ENCODE measurements around the gene CERS1. TPM values are rescaled to one million over a fixed set of nuclear protein-coding genes. Genes with fewer than 3 reads are reported as not detected.

Gene CERS1
- total RNA-seq, 4 donors from 2014 or later = 0.24 to 1.3 (median 0.59) TPM

- Histone ChIP-seq H3K36me3 (no peaks in the 10 kb centered on the region), H3K4me3 (replicated peaks in 1 of 3) (no peak overlapping the region), H3K27me3 (no peaks in the 10 kb centered on the region), H3K4me1 (peaks cover 27 to 71% of the 10 kb centered on the region in 2 donors), H3K27ac (no peak overlapping the region), H3K9me3 (no peaks in the 10 kb centered on the region)
- WGBS, 2 donors = 88 to 94% methylated on average over 4 to 8 of the region's 8 CpGs
- no peak for DNase-seq
- TF ChIP-seq POLR2A (IDR thresholded peaks at IDR 0.05) = no peak
- no peak for TF ChIP-seq CTCF (IDR thresholded peaks at IDR 0.05)
- intact Hi-C loops (cut with DNase I) = loop anchor here (5.0 kb wide), 1 partner anchor 253 kb away; no protein-coding TSS in a partner anchor
Observed at GRCh38 chr19:18844806-18845329, 51.1 kb downstream of the CERS1 start.

GRCh38 chr19:18843960-18844359, 52.0 kb downstream of the CERS1 start:
- 83 to 85% methylated on average over 6 to 7 of the region's 7 CpGs for WGBS, 2 donors
- Histone ChIP-seq H3K36me3 (no peaks in the 10 kb centered on the region), H3K4me3 (replicated peaks in 1 of 3) (no peak overlapping the region), H3K27me3 (no peaks in the 10 kb centered on the region), H3K27ac (no peak overlapping the region), H3K4me1 (peaks cover 31 to 71% of the 10 kb centered on the region in 2 donors), H3K9me3 (no peaks in the 10 kb centered on the region)
- intact Hi-C loops (cut with DNase I) = no loop called here
- TF ChIP-seq CTCF (IDR thresholded peaks at IDR 0.05) (no peak), POLR2A (IDR thresholded peaks at IDR 0.05) (no peak)
- no peak for DNase-seq

GRCh38 chr19:18842166-18842565, 53.8 kb downstream of the CERS1 start:
- peaks cover 40 to 68% of the 10 kb centered on the region in 2 donors for H3K4me1 ChIP-seq
- H3K9me3 ChIP-seq = no peaks in the 10 kb centered on the region
- WGBS, 2 donors = 65 to 69% methylated on average over 7 of the region's 7 CpGs
- H3K27ac ChIP-seq = no peak overlapping the region
- TF ChIP-seq POLR2A (IDR thresholded peaks at IDR 0.05) = no peak
- TF ChIP-seq CTCF (IDR thresholded peaks at IDR 0.05) = no peak
- no peaks in the 10 kb centered on the region for H3K36me3 ChIP-seq
- intact Hi-C loops (cut with DNase I) = no loop called here
- no peak for DNase-seq
- no peak overlapping the region for H3K4me3 ChIP-seq (replicated peaks in 1 of 3)
- no peaks in the 10 kb centered on the region for H3K27me3 ChIP-seq

- no peak for DNase-seq
- TF ChIP-seq CTCF (IDR thresholded peaks at IDR 0.05) (no peak), POLR2A (IDR thresholded peaks at IDR 0.05) (no peak)
- WGBS, 2 donors = 82 to 84% methylated on average over 13 to 15 of the region's 15 CpGs
- Histone ChIP-seq H3K4me1 (peaks cover 35 to 63% of the 10 kb centered on the region in 2 donors), H3K36me3 (no peaks in the 10 kb centered on the region), H3K27me3 (no peaks in the 10 kb centered on the region), H3K9me3 (no peaks in the 10 kb centered on the region), H3K4me3 (replicated peaks in 1 of 3) (no peak overlapping the region), H3K27ac (no peak overlapping the region)
- intact Hi-C loops (cut with DNase I) = no loop called here
Observed at GRCh38 chr19:18841400-18841799, 54.6 kb downstream of the CERS1 start.

GRCh38 chr19:18840288-18841267, 55.4 kb downstream of the CERS1 start:
- WGBS, 2 donors = 39 to 61% methylated on average over 14 to 15 of the region's 26 CpGs
- Histone ChIP-seq H3K27ac (no peak overlapping the region), H3K4me1 (peaks cover 38 to 68% of the 10 kb centered on the region in 2 donors), H3K36me3 (no peaks in the 10 kb centered on the region), H3K9me3 (no peaks in the 10 kb centered on the region), H3K27me3 (no peaks in the 10 kb centered on the region), H3K4me3 (replicated peaks in 1 of 3) (no peak overlapping the region)
- peak; percentile 77 to 79 for DNase-seq
- intact Hi-C loops (cut with DNase I) = no loop called here
- TF ChIP-seq CTCF (IDR thresholded peaks at IDR 0.05) = no peak
- no peak for TF ChIP-seq POLR2A (IDR thresholded peaks at IDR 0.05)
